Activated T-helper 9 cell treated with anti-CD3 and anti-CD28 coated beads, Interleukin-2, amount 50 U/mL, for 16 hours (primary cell): Measurements from ENCODE around the gene TSPAN5.

ENCODE experiments used
- DNase-seq: peaks from one replicate; pipeline ENCODE4 v3.0.0-alpha.2; 2020; ENCODE audit warnings: low read depth

TSPAN5 gene

GRCh38 chr4:98617358-98618047 lies 40.9 kb downstream of the TSPAN5 start:
- DNase-seq, result no peak

- DNase-seq, result no peak
These were observed 42.4 kb downstream of the TSPAN5 start for GRCh38 chr4:98615991-98616390.

- DNase-seq, result no peak
These were observed 43.7 kb downstream of the TSPAN5 start for GRCh38 chr4:98614662-98615061.

- no peak for DNase-seq
These were observed 44.3 kb downstream of the TSPAN5 start for GRCh38 chr4:98614094-98614493.

- DNase-seq, result no peak
These were observed 44.8 kb downstream of the TSPAN5 start for GRCh38 chr4:98613453-98614075.

GRCh38 chr4:98612318-98613250 lies 45.8 kb downstream of the TSPAN5 start:
- DNase-seq, result no peak

GRCh38 chr4:98611677-98612317 lies 46.6 kb downstream of the TSPAN5 start:
- no peak for DNase-seq

- no peak for DNase-seq
These were observed 47.3 kb downstream of the TSPAN5 start for GRCh38 chr4:98610926-98611676.

- DNase-seq, result no peak
These were observed 48.0 kb downstream of the TSPAN5 start for GRCh38 chr4:98610431-98610830.

GRCh38 chr4:98609934-98610333 lies 48.5 kb downstream of the TSPAN5 start:
- no peak for DNase-seq

- DNase-seq, result no peak
These were observed 50.1 kb downstream of the TSPAN5 start for GRCh38 chr4:98608356-98608755.

GRCh38 chr4:98606894-98607293 lies 51.5 kb downstream of the TSPAN5 start:
- DNase-seq, result no peak

- DNase-seq, result no peak
These were observed 53.2 kb downstream of the TSPAN5 start for GRCh38 chr4:98605216-98605615.

- no peak for DNase-seq
These were observed 53.7 kb downstream of the TSPAN5 start for GRCh38 chr4:98604723-98605122.

GRCh38 chr4:98603683-98604521 lies 54.5 kb downstream of the TSPAN5 start:
- no peak for DNase-seq

- no peak for DNase-seq
These were observed 56.1 kb downstream of the TSPAN5 start for GRCh38 chr4:98602270-98602669.

GRCh38 chr4:98601708-98602107 lies 56.7 kb downstream of the TSPAN5 start:
- DNase-seq, result no peak

- DNase-seq, result no peak
These were observed 58.7 kb downstream of the TSPAN5 start for GRCh38 chr4:98599617-98600205.

- DNase-seq, result no peak
These were observed 71.5 kb downstream of the TSPAN5 start for GRCh38 chr4:98586962-98587354.

- DNase-seq, result no peak
These were observed 72.0 kb downstream of the TSPAN5 start for GRCh38 chr4:98586291-98586961.
